ENCODE data around the gene IL31.

DNA sequence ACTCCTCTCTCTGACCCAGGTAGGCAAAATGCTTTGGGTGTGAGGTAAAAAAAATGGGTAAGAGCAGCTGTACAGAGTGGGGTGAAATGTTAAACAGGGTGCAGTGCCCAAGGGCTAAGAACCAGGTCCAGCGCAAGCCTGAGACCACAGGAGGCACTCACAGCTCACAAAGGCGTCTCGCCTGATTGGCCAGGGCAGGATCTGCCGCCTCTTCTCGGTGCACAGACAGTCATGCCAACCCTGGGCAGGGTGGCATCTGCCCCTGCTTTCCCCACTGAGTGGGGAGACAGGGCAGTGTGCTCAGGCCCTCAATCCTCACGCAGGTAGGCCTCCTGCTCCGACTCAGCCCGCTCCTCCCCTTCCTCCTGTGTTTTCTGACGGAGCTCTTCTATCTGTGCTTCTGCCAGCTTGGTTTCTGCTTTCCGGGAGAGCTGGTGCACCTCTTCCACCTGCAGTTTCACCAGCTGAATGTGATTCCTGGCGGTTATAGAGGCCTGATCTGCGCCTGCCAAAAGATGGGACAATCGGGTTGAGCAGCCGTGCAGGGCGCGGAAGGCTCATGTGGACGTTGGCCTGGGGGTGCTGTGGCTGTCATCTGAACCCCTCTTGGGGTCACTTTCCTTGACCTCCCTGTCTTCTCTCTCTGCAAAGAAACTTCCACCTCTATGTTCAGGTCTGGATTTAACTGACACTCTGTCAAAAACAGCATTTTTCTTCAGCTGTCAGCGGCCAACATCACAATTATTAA is 34.2 kb upstream of the IL31 start:
- TF ChIP-seq, protein P1, sequence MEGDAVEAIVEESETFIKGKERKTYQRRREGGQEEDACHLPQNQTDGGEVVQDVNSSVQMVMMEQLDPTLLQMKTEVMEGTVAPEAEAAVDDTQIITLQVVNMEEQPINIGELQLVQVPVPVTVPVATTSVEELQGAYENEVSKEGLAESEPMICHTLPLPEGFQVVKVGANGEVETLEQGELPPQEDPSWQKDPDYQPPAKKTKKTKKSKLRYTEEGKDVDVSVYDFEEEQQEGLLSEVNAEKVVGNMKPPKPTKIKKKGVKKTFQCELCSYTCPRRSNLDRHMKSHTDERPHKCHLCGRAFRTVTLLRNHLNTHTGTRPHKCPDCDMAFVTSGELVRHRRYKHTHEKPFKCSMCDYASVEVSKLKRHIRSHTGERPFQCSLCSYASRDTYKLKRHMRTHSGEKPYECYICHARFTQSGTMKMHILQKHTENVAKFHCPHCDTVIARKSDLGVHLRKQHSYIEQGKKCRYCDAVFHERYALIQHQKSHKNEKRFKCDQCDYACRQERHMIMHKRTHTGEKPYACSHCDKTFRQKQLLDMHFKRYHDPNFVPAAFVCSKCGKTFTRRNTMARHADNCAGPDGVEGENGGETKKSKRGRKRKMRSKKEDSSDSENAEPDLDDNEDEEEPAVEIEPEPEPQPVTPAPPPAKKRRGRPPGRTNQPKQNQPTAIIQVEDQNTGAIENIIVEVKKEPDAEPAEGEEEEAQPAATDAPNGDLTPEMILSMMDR (IDR thresholded peaks at IDR 0.05): no peak
- TF ChIP-seq POLR2A (IDR thresholded peaks at IDR 0.05) (no peak), EP300 (IDR thresholded peaks at IDR 0.05) (no peak), POLR2AphosphoS5 (IDR thresholded peaks at IDR 0.05) (no peak)

Measured in stomach (tissue), 4 donors.